Left lung (tissue), 10 donors: Measurements from ENCODE around the gene CISD2. TPM values are rescaled to one million over a fixed set of nuclear protein-coding genes. Genes with fewer than 3 reads are reported as not detected.

Source experiments
- ATAC-seq: fragments of 200-7000 bp; cut with Tn5 transposase; one replicate; pipeline ENCODE4 v1.9.1; 2020; ENCODE audit warnings: moderate library complexity
- DNase-seq, 4 donors: peaks; one replicate each; pipeline ENCODE4 v3.0.0-alpha.2; 2013 to 2020
- H3K27ac ChIP-seq, 2 donors: fragments of 200-600 bp; sonication (generic) in 1 of 2; one replicate each; pipeline versions ENCODE4 v1.5.0 to v1.8.0; 2020 to 2021
- H3K27me3 ChIP-seq, 2 donors: fragments of 200-600 bp; sonication (generic) in 1 of 2; one replicate each; pipeline versions ENCODE4 v1.5.0 to v1.8.0; 2020 to 2021
- H3K36me3 ChIP-seq, 2 donors: fragments of 200-600 bp; sonication (generic) in 1 of 2; one replicate each; pipeline versions ENCODE4 v1.5.0 to v1.8.0; 2020 to 2021
- H3K4me1 ChIP-seq, 2 donors: fragments of 200-600 bp; one replicate each; pipeline ENCODE4 v1.8.0; 2021
- H3K4me3 ChIP-seq, 2 donors: fragments of 200-600 bp; sonication (generic) in 1 of 2; one replicate each; pipeline versions ENCODE4 v1.5.0 to v1.8.0; 2020 to 2021; ENCODE audit warnings: mild to moderate bottlenecking in 1 of 2
- H3K9me3 ChIP-seq, 2 donors: fragments of 200-600 bp; sonication (generic) in 1 of 2; one replicate each; pipeline versions ENCODE4 v1.5.0 to v1.8.0; 2020 to 2021
- intact Hi-C, 2 donors: fragments of 100-400 bp; cut with DNase I; formaldehyde crosslinking; loops; one replicate each; pipeline versions ENCODE4 v1.11.2 to v1.14.2; 2022
- polyA plus RNA-seq, 6 donors: library from polyadenylated mRNA; unstranded; fragments of 120-200 nt; gene quantifications; one replicate each; pipeline ENCODE4 v1.2.1, GENCODE V29; 2013; ENCODE audit not compliant: insufficient read length in 6 of 6
- total RNA-seq, 2 donors: library from RNA; stranded (reverse); fragmentation: NEBNext Ultra II Directional; extraction: Animal tissue kit (Norgen Biotek cat#: 25700); gene quantifications; one replicate each; pipeline ENCODE4 v1.2.1, GENCODE V29; 2021
- TF ChIP-seq, protein P1 (sequence below), 2 donors: fragments of 200-600 bp; sonication (generic) in 1 of 2; IDR thresholded peaks; one replicate each; pipeline versions ENCODE4 v1.5.0 to v1.8.0; 2021; ENCODE audit warnings: antibody characterized with exemption in 2 of 2
- donor health status: DM: no; HTN: yes; CAD: no.
- donor health status: DM: no; HTN: no; CAD: no.

The CISD2 gene
- total and polyA plus RNA-seq, 8 donors: 30.6 to 38.6 (median 33.7) TPM

DNA sequence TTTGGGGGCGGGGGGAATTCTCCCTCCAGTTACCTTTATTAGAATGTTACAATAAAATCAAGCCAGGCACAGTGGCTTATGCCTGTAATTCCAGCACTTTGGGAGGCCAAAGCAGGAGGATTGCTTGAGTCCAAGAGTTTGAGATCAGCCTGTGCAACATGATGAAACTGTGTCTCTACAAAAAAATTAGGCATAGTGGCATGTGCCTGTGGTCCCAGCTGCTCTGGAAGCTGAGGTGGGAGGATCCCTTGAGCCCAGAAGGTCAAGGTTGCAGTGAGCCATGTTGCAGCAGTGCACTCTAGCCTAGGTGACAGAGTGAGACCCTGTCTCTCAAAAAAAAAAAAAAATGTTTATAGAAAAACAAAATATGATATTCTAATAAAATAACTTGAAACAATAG, 36.1 kb upstream of the CISD2 start:
- H3K4me1 ChIP-seq: peaks cover 9 to 17% of the 10 kb centered on the region in 2 donors
- ATAC-seq: no peak
- H3K9me3 ChIP-seq: no peaks in the 10 kb centered on the region
- intact Hi-C loops: no loop called here
- no peak overlapping the region for H3K27ac ChIP-seq
- DNase-seq: no peak
- no peaks in the 10 kb centered on the region for H3K27me3 ChIP-seq
- TF ChIP-seq, protein P1, sequence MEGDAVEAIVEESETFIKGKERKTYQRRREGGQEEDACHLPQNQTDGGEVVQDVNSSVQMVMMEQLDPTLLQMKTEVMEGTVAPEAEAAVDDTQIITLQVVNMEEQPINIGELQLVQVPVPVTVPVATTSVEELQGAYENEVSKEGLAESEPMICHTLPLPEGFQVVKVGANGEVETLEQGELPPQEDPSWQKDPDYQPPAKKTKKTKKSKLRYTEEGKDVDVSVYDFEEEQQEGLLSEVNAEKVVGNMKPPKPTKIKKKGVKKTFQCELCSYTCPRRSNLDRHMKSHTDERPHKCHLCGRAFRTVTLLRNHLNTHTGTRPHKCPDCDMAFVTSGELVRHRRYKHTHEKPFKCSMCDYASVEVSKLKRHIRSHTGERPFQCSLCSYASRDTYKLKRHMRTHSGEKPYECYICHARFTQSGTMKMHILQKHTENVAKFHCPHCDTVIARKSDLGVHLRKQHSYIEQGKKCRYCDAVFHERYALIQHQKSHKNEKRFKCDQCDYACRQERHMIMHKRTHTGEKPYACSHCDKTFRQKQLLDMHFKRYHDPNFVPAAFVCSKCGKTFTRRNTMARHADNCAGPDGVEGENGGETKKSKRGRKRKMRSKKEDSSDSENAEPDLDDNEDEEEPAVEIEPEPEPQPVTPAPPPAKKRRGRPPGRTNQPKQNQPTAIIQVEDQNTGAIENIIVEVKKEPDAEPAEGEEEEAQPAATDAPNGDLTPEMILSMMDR (IDR thresholded peaks at IDR 0.05): no peak
- no peaks in the 10 kb centered on the region for H3K36me3 ChIP-seq
- no peak overlapping the region for H3K4me3 ChIP-seq

GRCh38 chr4:102836596-102836995, 32.2 kb upstream of the CISD2 start:
- H3K27ac ChIP-seq: no peak overlapping the region
- ATAC-seq (no peak), DNase-seq (no peak)
- intact Hi-C loops: no loop called here
- no peaks in the 10 kb centered on the region for H3K4me1 ChIP-seq
- TF ChIP-seq, protein P1 (IDR thresholded peaks at IDR 0.05): no peak
- H3K9me3 ChIP-seq: no peaks in the 10 kb centered on the region
- no peaks in the 10 kb centered on the region for H3K27me3 ChIP-seq
- H3K4me3 ChIP-seq: no peak overlapping the region
- H3K36me3 ChIP-seq: no peaks in the 10 kb centered on the region

DNA sequence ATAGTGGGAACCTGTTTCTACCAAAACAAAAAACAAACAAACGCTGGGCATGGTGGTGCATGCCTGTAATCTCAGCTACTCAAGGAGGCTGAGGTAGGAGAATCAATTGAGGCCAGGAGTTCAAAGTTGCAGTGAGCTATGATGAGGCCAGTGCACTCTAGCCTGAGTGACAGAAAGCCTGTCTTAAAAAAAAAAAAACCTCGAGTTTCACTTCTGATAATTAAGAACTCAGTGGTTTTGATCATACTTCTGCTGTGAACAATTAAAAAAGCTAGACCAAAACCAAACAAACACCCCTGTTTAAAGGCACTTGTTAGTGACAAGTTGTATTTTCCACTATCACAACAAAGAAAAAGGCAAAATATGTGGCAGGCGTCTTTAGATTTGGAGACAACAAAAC, 26.4 kb upstream of the CISD2 start:
- no peak for ATAC-seq
- TF ChIP-seq, protein P1 (IDR thresholded peaks at IDR 0.05): no peak

GRCh38 chr4:102843273-102843672, 25.5 kb upstream of the CISD2 start:
- Histone ChIP-seq H3K4me1 (no peaks in the 10 kb centered on the region), H3K36me3 (no peaks in the 10 kb centered on the region), H3K4me3 (no peak overlapping the region), H3K27me3 (no peaks in the 10 kb centered on the region), H3K27ac (no peak overlapping the region), H3K9me3 (no peaks in the 10 kb centered on the region)
- ATAC-seq (no peak), DNase-seq (no peak)
- intact Hi-C loops: no loop called here
- TF ChIP-seq, protein P1 (IDR thresholded peaks at IDR 0.05): no peak

More for the DNA sequence above, 26.4 kb upstream of the CISD2 start:
- Histone ChIP-seq H3K4me3 (no peak overlapping the region), H3K9me3 (no peaks in the 10 kb centered on the region), H3K4me1 (no peaks in the 10 kb centered on the region), H3K27ac (no peak overlapping the region), H3K27me3 (no peaks in the 10 kb centered on the region), H3K36me3 (no peaks in the 10 kb centered on the region)
- DNase-seq: no peak
- intact Hi-C loops: no loop called here

DNA sequence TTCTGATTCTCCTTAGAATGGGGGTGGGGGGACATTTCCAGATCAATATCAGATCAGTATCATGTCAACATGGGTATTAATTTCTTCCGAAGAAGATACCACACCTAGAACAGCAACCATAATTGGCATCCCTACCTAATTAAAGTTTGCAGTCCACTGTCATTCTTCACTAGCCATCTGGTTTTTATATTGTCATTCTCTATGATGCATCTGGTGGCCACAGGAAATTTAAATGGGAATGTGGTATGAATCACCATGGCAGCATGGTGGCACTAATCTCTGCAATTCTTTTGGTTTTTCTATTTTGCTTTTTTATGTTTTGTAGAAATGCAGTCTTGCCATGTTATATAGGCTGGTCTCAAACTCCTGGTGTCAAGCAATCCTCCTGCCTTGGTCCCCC, 24.9 kb upstream of the CISD2 start:
- no peaks in the 10 kb centered on the region for H3K27me3 ChIP-seq
- no peaks in the 10 kb centered on the region for H3K36me3 ChIP-seq
- no peak overlapping the region for H3K27ac ChIP-seq
- TF ChIP-seq, protein P1 (IDR thresholded peaks at IDR 0.05): no peak
- no peak overlapping the region for H3K4me3 ChIP-seq
- intact Hi-C loops: no loop called here
- DNase-seq (no peak), ATAC-seq (no peak)
- H3K9me3 ChIP-seq: no peaks in the 10 kb centered on the region
- no peaks in the 10 kb centered on the region for H3K4me1 ChIP-seq
